Loucy (cell line): Measurements from ENCODE around the gene SEC11A.

Experiments
- H2AFZ ChIP-seq: fragments of 200-600 bp; sonication (generic); 2 replicates; pipeline ENCODE4 v1.6.0; 2016; ENCODE audit warnings: antibody characterized with exemption, mild to moderate bottlenecking, low read length, moderate library complexity
- H3F3A ChIP-seq: fragments of 200-600 bp; 2 replicates; pipeline ENCODE4 v1.6.0; 2016; ENCODE audit warnings: antibody characterized with exemption, low read depth, mild to moderate bottlenecking
- H3K27me3 ChIP-seq: fragments of 200-600 bp; sonication (generic); 2 replicates; pipeline ENCODE4 v1.6.1; 2014; ENCODE audit warnings: low read length, mild to moderate bottlenecking; ENCODE audit not compliant: insufficient read depth, poor library complexity, severe bottlenecking
- H3K36me3 ChIP-seq: fragments of 200-600 bp; sonication (generic); 2 replicates; pipeline ENCODE4 v1.6.1; 2016; ENCODE audit warnings: low read length; ENCODE audit not compliant: insufficient read depth
- H3K4me1 ChIP-seq: fragments of 200-600 bp; sonication (generic); 2 replicates; pipeline ENCODE4 v1.5.1; 2014; ENCODE audit warnings: low read length, mild to moderate bottlenecking; ENCODE audit not compliant: insufficient read depth, poor library complexity, severe bottlenecking
- H3K4me2 ChIP-seq: fragments of 200-600 bp; sonication (generic); 2 replicates; pipeline ENCODE4 v1.6.0; 2014; ENCODE audit warnings: antibody characterized with exemption, low read length, low read depth, mild to moderate bottlenecking; ENCODE audit not compliant: poor library complexity, severe bottlenecking
- H3K4me3 ChIP-seq: fragments of 200-600 bp; sonication (generic); 2 replicates; pipeline ENCODE4 v1.5.1; 2014; ENCODE audit warnings: low read length, mild to moderate bottlenecking, mixed read lengths; ENCODE audit not compliant: poor library complexity, severe bottlenecking
- H3K79me2 ChIP-seq: fragments of 200-600 bp; sonication (generic); 2 replicates; pipeline ENCODE4 v1.6.1; 2014; ENCODE audit warnings: low read length; ENCODE audit not compliant: insufficient read depth
- H3K9ac ChIP-seq: fragments of 200-600 bp; sonication (generic); 2 replicates; pipeline ENCODE4 v1.6.0; 2014; ENCODE audit warnings: mild to moderate bottlenecking, low read depth, low read length, moderate library complexity; ENCODE audit not compliant: poor library complexity, severe bottlenecking
- H3K9me2 ChIP-seq: fragments of 200-600 bp; sonication (generic); replicated peaks from 2 replicates; pipeline ENCODE4 v1.6.1; 2016; ENCODE audit warnings: low read depth, low read length, mixed read lengths
- H3K9me3 ChIP-seq: fragments of 200-600 bp; sonication (generic); 2 replicates; pipeline ENCODE4 v1.6.1; 2014; ENCODE audit warnings: mild to moderate bottlenecking, antibody characterized with exemption, low read length, low read depth; ENCODE audit not compliant: insufficient read depth
- H4K20me1 ChIP-seq: fragments of 200-600 bp; sonication (generic); 2 replicates; pipeline ENCODE4 v1.6.0; 2014; ENCODE audit warnings: antibody characterized with exemption, low read length, mild to moderate bottlenecking; ENCODE audit not compliant: insufficient read depth, poor library complexity, severe bottlenecking
- CTCF ChIP-seq: fragments of 200-600 bp; sonication (generic); conservative IDR thresholded peaks from 2 replicates; pipeline ENCODE4 v1.5.1; 2014; ENCODE audit warnings: mild to moderate bottlenecking, antibody characterized with exemption, low read length
- EZH2phosphoT487 ChIP-seq: fragments of 200-600 bp; IDR thresholded peaks from 2 replicates; pipeline ENCODE4 v1.6.1; 2018; ENCODE audit warnings: antibody characterized with exemption, mild to moderate bottlenecking, moderate library complexity, borderline replicate concordance

The SEC11A gene

GRCh38 chr15:84741121-84741520 lies 25.2 kb upstream of the SEC11A start:
- Histone ChIP-seq H3K4me2 (no peak overlapping the region), H2AFZ (no peak overlapping the region), H3K27me3 (no peaks in the 10 kb centered on the region)

GRCh38 chr15:84740691-84741090 lies 24.8 kb upstream of the SEC11A start:
- H3K27me3 ChIP-seq = no peaks in the 10 kb centered on the region
- no peak for TF ChIP-seq EZH2phosphoT487
- no peak for TF ChIP-seq CTCF
- H3K4me2 ChIP-seq = no peak overlapping the region

More at GRCh38 chr15:84741121-84741520, 25.2 kb upstream of the SEC11A start:
- H3K9me2 ChIP-seq = no peaks in the 10 kb centered on the region
- H3K36me3 ChIP-seq = no peaks in the 10 kb centered on the region
- H3K79me2 ChIP-seq = peaks cover 2% of the 10 kb centered on the region; the same call in 1 of the 2 replicates
- no peaks in the 10 kb centered on the region for H3K4me1 ChIP-seq
- H3K9ac ChIP-seq = no peak overlapping the region
- H4K20me1 ChIP-seq = no peaks in the 10 kb centered on the region
- no peak for TF ChIP-seq EZH2phosphoT487
- no peak for TF ChIP-seq CTCF
- H3K9me3 ChIP-seq = no peaks in the 10 kb centered on the region
- no peaks in the 10 kb centered on the region for H3F3A ChIP-seq
- no peak overlapping the region for H3K4me3 ChIP-seq

GRCh38 chr15:84737005-84737404 lies 21.1 kb upstream of the SEC11A start:
- Histone ChIP-seq H2AFZ (no peak overlapping the region), H3K79me2 (no peaks in the 10 kb centered on the region), H3K36me3 (no peaks in the 10 kb centered on the region), H3K9ac (no peak overlapping the region), H3F3A (no peaks in the 10 kb centered on the region), H3K4me2 (no peak overlapping the region), H3K9me3 (no peaks in the 10 kb centered on the region), H3K9me2 (no peaks in the 10 kb centered on the region), H3K27me3 (no peaks in the 10 kb centered on the region), H3K4me3 (no peak overlapping the region), H3K4me1 (peaks cover 20% of the 10 kb centered on the region), H4K20me1 (no peaks in the 10 kb centered on the region)
- no peak for TF ChIP-seq EZH2phosphoT487
- no peak for TF ChIP-seq CTCF

More at GRCh38 chr15:84740691-84741090, 24.8 kb upstream of the SEC11A start:
- Histone ChIP-seq H3K4me1 (no peaks in the 10 kb centered on the region), H2AFZ (no peak overlapping the region), H3K9ac (no peak overlapping the region), H3K4me3 (no peak overlapping the region), H3K9me3 (no peaks in the 10 kb centered on the region), H3K9me2 (no peaks in the 10 kb centered on the region), H3K36me3 (no peaks in the 10 kb centered on the region), H4K20me1 (no peaks in the 10 kb centered on the region), H3K79me2 (no peaks in the 10 kb centered on the region), H3F3A (no peaks in the 10 kb centered on the region)
